GM21786 (cell line): ENCODE data around the gene KLHL1.
"Not testable (repeated sequence)": the region's sequence is repeated elsewhere in the genome, so short reads cannot be mapped to it uniquely, and the experiment has no call there.

Experiments used
- ATAC-seq: cut with Tn5 transposase; IDR thresholded peaks from one replicate; pipeline ENCODE4 v1.9.1; 2021; ENCODE audit not compliant: unreplicated experiment

The KLHL1 gene, protein sequence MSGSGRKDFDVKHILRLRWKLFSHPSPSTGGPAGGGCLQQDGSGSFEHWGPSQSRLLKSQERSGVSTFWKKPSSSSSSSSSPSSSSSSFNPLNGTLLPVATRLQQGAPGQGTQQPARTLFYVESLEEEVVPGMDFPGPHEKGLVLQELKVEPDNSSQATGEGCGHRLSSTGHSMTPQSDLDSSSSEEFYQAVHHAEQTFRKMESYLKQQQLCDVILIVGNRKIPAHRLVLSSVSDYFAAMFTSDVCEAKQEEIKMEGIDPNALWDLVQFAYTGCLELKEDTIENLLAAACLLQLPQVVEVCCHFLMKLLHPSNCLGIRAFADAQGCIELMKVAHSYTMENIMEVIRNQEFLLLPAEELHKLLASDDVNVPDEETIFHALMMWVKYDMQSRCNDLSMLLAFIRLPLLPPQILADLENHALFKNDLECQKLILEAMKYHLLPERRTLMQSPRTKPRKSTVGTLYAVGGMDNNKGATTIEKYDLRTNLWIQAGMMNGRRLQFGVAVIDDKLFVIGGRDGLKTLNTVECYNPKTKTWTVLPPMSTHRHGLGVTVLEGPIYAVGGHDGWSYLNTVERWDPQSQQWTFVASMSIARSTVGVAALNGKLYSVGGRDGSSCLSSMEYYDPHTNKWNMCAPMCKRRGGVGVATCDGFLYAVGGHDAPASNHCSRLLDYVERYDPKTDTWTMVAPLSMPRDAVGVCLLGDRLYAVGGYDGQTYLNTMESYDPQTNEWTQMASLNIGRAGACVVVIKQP

DNA sequence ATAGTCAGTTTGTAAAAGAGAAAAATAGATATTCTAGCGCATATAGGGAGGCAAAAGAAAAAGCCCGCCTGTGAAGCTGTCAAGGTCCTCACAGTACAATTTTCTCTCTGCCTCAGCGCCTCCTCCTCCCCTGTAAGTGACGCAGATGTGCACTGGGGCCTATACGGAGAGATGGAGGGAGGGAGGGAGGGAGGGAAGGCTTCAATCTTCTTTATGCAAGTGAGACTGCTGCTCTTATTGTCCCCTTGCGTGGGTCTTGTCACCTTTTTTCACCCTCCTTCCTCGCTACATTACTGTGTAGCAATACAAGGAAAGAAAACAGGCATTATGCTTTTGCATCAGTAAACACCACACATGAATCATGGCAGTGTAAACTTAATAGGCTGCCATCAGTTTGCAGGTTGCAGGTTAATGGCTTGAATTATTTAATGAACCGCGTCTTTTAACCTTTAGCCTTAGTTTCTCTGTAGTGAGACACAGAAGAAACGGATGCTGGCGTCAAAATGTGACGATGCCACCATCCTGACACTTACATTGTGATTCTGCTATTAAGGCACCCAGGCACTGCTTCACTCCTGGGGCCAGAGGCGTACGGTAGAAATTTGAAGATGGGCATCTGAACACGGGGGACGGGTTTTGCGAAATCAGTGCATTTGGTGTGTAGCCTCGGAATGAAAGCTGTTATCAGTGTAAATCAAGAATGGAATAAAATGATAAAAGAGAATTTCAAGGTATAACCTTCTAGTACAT, at the start of gene KLHL1:
TSS of gene KLHL1 (minus strand) at position 97 of the 750 bp plus-strand sequence. CDS start 753 bp downstream, outside the sequence.
- no peak for ATAC-seq

DNA sequence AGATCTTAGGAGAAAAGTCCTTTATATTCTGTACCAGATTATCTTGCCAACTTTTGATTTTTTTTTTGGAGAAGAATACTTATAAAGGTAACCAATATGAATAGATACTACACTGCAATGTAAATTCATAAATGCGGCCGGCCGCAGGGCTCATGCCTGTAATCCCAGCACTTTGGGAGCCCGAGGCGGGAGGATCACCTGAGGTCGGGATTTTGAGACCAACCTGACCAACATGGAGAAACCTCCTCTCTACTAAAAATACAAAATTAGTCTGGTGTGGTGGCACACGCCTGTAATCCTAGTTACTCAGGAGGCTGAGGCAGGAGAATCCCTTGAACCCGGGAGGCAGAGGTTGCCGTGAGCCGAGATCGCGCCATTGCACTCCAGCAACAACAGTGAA, 34.4 kb upstream of the KLHL1 start:
- ATAC-seq = not testable (repeated sequence)

DNA sequence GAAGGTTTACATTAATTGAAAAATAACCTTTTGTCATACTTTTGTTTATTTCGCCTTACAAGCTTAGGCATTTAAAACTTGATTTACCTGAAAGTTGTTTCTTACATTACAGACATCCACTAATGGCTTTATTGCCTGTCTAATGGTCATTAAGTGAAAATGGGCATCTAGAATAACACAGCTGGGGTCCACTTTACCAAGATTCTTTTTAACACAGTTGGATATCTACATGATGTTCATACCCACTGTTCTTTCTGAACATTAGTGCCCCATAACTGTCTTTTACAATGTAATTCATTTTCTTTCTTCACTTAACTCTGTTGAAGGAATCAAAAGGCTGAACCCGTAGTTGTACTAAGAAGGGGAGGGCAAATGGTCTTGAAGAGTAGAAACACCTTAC, 19.8 kb upstream of the KLHL1 start:
- no peak for ATAC-seq

DNA sequence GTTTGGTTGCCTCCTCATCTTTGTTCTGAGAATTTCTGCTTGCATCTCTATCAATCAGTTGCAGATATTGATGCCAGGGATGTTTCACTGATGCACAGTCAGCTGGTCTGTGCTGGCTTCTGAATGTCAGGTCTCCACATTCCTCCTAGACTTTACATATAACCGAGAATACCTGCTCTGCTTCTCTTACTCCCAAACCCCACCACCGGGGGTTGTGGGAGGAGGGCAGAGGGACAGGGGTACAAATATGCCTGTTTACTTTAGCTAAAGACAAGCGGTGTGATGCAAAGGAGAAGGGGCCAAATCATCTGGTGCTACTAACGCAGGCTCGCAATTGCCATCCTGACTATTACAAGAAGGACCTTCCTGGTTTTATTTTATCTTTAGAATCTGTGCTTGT, 17.4 kb upstream of the KLHL1 start:
- ATAC-seq = no peak

DNA sequence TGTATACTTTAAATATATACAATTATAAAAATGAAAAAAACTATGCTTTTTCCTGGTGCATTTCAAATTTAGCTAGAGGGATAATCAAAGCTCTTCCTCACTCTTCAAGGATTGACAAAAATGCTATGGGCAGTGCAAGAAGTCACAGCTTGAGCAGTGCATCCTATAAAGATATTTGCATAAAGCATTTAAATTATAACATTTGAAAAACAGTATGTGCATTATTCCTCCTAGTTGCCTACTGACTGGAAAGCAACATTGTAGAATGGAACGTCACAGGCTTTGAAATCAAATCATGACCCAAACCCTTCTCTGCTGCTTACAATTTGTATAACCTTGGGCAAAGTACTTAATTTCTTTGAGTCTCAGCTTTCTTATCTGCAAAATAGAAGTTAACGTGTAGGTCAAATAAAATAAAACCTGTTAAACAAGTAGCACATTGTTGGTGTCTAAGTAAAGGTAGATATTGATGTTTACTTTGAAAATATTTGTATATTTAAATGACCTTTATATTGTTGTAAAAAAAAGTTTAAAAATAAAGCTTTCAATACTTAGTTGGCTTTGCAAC, 9.2 kb upstream of the KLHL1 start:
- no peak for ATAC-seq

DNA sequence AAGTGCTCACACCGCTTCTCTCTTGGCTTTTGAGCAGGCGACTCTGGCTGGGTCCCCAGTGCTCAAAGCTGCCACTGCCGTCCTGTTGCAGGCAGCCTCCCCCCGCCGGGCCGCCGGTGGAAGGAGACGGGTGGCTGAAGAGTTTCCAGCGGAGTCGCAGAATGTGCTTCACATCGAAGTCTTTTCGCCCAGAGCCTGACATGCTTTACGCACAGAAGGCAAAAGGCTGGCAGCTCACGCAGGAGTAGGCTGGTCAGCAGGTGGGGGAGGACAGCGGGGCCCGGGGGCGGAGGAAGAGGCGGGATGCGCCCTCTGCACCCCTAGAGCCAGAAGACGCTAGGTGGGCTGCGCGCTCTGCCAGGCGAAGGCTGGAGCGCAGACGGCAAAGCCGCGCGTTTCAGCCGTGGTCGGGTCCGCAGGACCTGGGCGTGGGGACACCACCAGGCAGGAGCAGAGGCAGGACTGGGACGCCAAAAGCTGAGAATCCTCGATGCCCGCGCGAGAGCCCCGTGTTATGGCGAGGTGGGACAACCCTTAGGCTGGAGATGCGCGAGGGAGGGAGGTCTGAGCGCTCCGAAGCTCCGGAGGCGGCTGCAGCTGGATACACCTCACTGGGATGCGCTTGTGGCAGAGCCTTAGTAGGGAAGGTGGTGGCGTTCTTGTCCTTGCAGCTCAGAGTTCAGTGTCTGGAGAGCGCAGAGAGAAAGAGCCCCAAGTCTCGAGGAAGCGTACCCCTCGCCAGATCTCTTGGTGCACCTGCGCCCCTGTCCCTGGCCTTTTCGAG, 562 bp downstream of the KLHL1 start, which contains the start of gene ATXN8OS:
TSS of gene ATXN8OS (plus strand) at position 329 of the 784 bp plus-strand sequence.
- no peak for ATAC-seq

DNA sequence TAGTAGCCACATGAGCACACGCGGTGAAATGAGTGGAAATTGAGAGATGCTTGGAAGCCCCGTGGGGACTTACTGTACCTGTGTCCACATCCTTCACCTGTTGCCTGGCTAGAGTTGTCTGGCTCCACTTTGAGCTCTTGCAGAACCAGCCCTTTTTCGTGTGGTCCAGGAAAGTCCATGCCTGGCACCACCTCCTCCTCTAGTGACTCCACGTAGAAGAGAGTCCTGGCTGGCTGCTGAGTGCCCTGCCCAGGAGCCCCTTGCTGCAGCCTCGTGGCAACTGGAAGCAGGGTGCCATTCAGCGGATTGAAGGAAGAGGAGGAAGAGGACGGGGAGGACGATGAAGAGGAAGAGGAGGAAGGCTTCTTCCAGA, 1.1 kb downstream of the KLHL1 start:
- ATAC-seq = no peak

DNA sequence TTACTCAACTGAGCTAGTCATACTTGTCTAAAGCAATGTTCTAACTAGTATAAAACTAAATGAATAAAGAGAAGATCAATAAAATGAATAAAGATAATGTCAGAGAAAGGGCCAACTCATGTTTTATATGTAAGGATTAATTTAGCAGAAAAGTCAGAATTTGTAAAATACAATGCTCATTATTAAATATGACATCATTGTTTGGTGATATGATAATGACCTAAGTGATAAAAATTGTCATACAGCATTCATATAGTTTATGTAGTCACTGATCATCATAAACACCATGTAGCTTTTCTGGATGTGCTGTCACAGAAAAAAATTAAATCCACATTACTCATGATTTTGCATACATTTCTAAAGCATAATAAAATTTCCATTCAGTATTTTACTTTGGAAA, 3.8 kb downstream of the KLHL1 start:
- ATAC-seq = no peak

DNA sequence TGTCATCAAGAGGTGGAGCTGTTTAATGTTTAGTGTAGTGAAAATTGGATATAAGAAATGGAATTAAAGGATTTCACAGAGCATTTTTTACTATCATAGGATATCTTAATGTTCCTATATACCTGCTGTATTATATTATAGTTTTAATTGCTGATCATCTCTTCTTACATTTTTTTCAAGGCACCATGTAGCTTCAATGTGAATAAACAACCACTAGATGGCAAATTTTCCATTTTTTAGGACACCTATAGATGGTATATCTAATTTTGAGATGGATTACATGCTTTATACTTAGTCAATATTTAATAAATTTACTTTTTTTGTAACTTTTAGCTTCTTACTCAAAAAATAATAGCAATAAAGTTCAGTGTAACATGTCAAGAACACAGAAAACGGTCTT, 9.6 kb downstream of the KLHL1 start:
- no peak for ATAC-seq

DNA sequence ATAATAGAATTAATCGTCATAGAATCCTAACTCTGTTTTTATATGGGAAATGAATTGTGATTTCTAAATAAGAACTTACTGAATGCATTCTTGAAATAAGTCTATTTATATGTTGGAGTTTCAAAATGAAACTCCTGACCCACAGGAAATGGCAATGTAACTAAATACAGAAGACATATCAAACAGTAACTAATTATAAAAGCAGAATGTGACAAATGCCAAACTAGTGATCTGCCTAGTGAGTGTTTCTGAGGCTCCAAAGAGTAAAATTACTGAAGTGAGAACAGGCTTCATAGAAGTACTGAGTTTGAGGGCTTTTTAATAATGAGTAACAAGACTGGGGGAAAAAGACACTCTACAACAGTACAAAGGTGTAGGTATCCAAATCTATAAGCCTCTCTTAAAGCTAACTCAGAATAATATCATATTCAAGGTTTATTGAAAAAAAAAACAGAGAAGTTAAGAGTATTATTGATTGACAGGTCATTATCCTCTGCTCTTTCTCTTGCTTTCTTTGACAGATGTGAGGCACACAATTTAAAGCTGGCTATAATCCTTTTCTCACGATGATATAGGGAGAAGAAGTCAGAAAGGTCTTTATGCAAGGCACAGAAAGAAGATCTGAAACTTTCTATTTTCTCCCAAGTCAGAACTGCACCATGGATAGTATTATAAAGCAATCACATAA, 18.1 kb downstream of the KLHL1 start:
- ATAC-seq = peak; percentile 83

DNA sequence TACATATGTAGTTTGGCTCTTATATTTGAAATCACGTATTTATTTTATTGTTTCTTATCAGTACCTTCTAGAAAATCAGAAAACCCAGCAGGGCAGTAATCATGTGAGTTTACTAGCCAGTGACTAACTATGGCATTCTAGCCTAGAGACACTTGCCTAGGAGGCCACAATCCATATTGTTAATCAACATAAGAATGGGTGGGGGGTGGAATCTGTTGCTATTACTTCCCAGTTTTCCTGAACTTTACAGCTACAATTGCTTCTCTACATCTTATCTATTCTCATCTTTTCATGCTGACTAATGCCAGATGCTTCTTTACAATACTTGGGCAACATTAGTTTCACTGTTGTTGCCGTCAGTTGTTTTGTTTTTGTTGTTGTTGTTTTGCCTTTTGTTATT, 19.3 kb downstream of the KLHL1 start:
- ATAC-seq = no peak

DNA sequence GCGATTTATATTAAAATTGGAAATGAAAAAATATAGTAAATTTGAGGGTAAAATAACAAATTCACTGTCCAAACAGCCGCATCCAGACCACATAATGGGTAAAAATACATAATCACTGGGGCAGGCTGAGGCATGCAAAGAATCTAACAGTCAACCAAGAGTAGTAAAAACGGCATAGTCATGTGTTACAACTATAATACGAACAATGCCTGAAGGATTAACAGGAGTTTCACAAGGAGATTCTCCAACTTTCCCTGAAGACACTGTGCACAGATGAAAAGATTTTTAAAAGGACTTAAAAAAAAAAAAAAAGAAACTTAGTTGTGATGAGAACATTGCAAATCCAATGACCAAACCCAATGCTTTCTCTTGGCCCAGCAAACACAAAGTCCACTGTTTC, 21.0 kb downstream of the KLHL1 start:
- no peak for ATAC-seq

DNA sequence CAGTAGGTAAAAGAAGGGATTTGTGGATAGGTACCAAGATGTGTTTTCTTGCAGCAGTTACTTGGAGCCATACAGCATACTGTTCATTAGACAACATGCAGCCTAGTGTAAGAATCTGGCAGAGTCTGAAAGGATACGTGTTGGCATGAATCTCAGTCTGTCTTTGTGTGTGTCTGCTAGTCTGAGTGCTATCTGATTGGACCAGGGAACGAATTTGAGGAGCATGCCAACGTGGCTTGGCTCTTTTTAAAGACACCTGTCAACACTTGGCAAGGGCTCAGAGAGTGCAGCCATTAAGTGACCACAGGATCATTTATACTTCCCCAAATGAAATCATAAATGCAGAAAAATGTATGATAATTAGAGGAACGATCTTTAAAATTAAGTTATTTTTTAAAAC, 28.2 kb downstream of the KLHL1 start:
- no peak for ATAC-seq

DNA sequence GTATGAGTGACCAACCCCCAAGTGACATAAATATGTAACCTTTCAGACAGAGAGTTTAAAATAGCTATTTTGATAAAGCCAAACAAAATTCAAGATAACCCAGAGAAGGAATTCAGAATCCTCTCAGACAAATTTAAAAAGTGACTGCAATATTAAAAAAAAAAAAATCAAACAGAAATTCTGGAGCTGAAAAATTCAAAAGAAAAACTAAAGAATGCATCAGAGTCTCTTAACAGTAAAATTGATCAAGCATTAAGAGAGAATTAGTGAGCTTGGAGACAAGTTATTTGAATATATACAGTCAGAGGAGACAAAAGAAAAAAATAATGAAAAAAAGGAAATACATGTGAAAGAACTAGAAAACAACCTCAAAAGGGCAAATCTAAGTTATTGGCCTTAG, 53.7 kb downstream of the KLHL1 start:
- no peak for ATAC-seq

DNA sequence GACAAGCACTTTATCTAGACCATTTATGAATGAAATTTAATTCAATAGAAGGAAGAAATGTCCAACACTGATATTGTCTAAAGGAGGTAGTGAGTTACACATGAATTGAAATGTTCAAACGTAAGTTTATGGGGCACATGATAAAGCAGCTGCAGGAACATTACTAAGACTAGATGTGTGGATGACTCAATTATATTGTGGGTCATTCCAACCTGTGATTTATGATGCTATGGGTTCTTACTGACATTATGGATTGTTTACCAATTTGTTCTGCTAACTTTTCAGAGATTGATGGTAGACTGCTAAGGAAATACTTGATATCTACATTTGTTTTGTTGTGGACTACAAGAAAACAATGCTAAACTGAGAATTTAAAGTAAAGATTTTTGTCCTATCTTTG, 56.7 kb downstream of the KLHL1 start:
- ATAC-seq = no peak

DNA sequence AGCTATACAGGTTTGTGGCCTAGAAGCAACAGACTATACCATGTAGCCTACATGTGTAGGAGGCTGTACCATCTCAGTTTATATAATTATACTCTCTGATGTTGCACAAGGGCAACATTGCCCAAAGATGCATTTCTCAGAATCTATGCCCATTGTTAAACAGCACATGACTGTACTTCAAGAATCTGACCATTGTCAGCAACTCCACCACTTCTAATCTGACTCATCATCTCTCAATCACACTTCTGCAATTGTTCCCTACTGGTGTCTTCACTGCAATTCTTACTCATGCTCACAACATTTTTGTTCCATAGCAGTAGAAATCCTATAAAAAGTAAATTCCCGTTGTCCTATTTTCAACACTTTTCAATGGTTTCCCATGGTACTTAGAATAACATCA, 64.6 kb downstream of the KLHL1 start:
- ATAC-seq = peak; percentile 89

DNA sequence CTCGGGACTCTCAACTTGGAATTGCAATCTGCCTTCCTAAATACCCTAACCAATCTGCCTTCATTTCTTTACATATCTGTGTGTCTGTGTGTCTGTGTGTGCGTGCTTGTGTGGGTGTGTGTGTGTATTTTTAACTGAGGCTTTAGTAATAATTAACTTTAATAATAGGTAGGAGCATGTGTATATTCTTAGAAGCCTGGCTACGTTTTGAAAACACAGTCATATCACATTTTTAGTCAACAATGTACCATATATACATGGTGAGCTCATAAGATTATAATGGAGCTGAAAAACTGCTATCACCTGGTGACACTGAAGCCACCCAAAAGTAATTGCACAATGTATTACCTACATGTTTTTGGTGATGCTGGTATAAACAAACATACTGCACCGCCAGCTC, 66.1 kb downstream of the KLHL1 start:
- ATAC-seq = peak; percentile 60

DNA sequence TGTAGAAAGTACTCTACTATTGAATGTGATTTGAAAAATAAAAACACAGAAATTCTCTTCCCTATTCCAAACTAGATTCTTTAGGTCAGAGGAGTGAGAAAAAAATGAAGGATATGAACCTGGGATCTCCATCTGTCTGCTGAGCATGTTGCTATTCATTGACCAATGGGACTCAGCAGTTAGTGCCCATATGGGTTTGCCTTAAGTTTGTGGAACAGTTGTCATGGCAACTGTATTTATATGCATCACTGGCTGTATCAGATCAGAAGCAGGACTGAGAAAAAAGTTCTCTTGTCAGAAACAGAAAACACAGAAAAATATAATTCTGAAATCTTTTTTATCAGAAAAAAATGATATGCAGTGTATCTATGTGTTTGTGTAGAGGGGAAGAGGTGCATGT, 74.0 kb downstream of the KLHL1 start:
- no peak for ATAC-seq

DNA sequence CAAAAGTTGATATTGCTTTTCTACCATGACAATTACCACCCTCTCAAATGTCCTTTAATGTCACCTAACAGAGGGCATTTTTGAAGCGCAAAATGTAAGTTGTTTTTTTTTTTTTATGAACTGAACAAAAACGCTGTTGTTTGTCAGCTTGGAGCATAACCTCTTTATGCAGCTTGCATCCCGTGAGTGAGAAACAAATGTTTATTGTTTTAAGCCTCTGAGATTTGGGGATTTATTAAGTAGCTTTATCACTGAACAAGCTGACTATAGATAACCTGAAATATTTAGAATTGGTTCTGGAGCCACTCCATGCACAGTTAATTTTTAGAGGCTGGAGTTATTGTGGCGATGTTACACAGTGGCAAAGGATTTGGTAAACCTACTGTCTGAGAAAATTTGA, 80.7 kb downstream of the KLHL1 start:
- no peak for ATAC-seq

DNA sequence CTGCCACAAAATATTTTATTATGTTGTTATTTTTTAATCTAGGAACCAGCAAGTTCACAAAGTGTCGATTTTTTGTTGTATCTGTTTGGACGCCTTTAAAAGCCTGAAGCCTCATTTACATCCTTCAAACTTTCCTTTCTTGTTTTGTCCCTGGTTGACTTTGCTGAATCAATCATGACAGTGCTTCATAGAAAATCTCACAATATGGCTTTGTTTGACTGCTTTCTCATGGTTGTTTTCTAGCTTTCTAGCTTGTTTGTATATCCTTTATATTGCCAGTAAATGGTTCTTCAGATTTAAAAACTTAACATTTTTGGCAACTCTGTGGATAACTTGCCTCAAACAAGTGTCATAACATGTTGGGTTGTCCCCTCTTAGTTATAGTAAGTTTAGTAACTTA, 84.7 kb downstream of the KLHL1 start:
- ATAC-seq = no peak
